PC-3 (cell line): ENCODE results near the gene SLC32A1. TPM values are rescaled to one million over a fixed set of nuclear protein-coding genes. Genes with fewer than 3 reads are reported as not detected.

Experiments
- ATAC-seq: fragments of 200-7000 bp; cut with Tn5 transposase; 2 replicates; pipeline ENCODE4 v1.9.1; 2020; ENCODE audit warnings: mild to moderate bottlenecking, moderate library complexity
- BruUV-seq: library from RNA; stranded (reverse); fragments of 400-500 nt; replicated peaks from 2 replicates; lab custom pipeline; 2021; lab: Mats Ljungman, UMichigan
- CTCF ChIA-PET: fragments of 300-600 bp; sonication (Branson Sonifier 250); formaldehyde crosslinking; loops from one replicate; lab custom pipeline; 2022; ENCODE audit warnings: antibody characterized with exemption; lab: Charles Lee
- POLR2A ChIA-PET: fragments of 300-600 bp; sonication (Branson Sonifier 250); formaldehyde crosslinking; loops from one replicate; lab custom pipeline; 2022; ENCODE audit warnings: antibody characterized with exemption; ENCODE audit not compliant: unreplicated experiment; lab: Charles Lee
- DNase-seq: peaks from one replicate; pipeline ENCODE4 v3.0.0-alpha.2; 2015
- H2AFZ ChIP-seq: fragments of 300-600 bp; sonication (generic); 2 replicates; pipeline ENCODE4 v1.6.0; 2016; ENCODE audit warnings: antibody characterized with exemption, low read length
- H3F3A ChIP-seq: fragments of 300-600 bp; sonication (generic); one replicate; pipeline ENCODE4 v1.6.0; 2017; ENCODE audit warnings: antibody characterized with exemption, low read length, control low read depth, mild to moderate bottlenecking; ENCODE audit not compliant: unreplicated experiment
- H3K27ac ChIP-seq: fragments of 300-600 bp; sonication (generic); 2 replicates; pipeline ENCODE4 v1.5.1; 2016; ENCODE audit warnings: mild to moderate bottlenecking, low read length
- H3K27me3 ChIP-seq: fragments of 300-600 bp; sonication (generic); 2 replicates; pipeline ENCODE4 v1.6.1; 2016; ENCODE audit warnings: low read length, mixed read lengths
- H3K36me3 ChIP-seq: fragments of 300-600 bp; sonication (generic); 2 replicates; pipeline ENCODE4 v1.6.1; 2016; ENCODE audit warnings: low read depth, mixed run types, low read length, mixed read lengths
- H3K4me1 ChIP-seq: fragments of 300-600 bp; sonication (generic); 2 replicates; pipeline ENCODE4 v1.5.1; 2016; ENCODE audit warnings: low read length; ENCODE audit not compliant: insufficient read depth
- H3K4me2 ChIP-seq: fragments of 300-600 bp; sonication (generic); 2 replicates; pipeline ENCODE4 v1.6.0; 2016; ENCODE audit warnings: low read length
- H3K4me3 ChIP-seq: fragments of 300-600 bp; sonication (generic); 2 replicates; pipeline ENCODE4 v1.5.1; 2016; ENCODE audit warnings: mild to moderate bottlenecking, low read length, mixed read lengths
- H3K79me2 ChIP-seq: fragments of 300-600 bp; sonication (generic); 2 replicates; pipeline ENCODE4 v1.6.1; 2017; ENCODE audit warnings: low read length, mixed read lengths
- H3K9ac ChIP-seq: fragments of 300-600 bp; sonication (generic); 2 replicates; pipeline ENCODE4 v1.6.0; 2016; ENCODE audit warnings: mild to moderate bottlenecking, low read length
- H3K9me2 ChIP-seq: fragments of 300-600 bp; sonication (generic); replicated peaks from 2 replicates; pipeline ENCODE4 v1.6.1; 2016; ENCODE audit warnings: mixed run types, low read length, mixed read lengths
- H3K9me3 ChIP-seq: fragments of 300-600 bp; sonication (generic); 2 replicates; pipeline ENCODE4 v1.6.1; 2016; ENCODE audit warnings: low read length, mixed read lengths
- H4K20me1 ChIP-seq: fragments of 300-600 bp; sonication (generic); 2 replicates; pipeline ENCODE4 v1.6.1; 2016; ENCODE audit warnings: low read length, mixed read lengths
- CTCF ChIP-seq: fragments of 300-600 bp; sonication (generic); conservative IDR thresholded peaks from 2 replicates; pipeline ENCODE4 v1.5.1; 2017; ENCODE audit warnings: antibody characterized with exemption, low read depth, mild to moderate bottlenecking, low read length
- EZH2 ChIP-seq: fragments of 300-600 bp; sonication (generic); IDR thresholded peaks from one replicate; pipeline ENCODE4 v1.6.1; 2017; ENCODE audit warnings: antibody characterized with exemption, mild to moderate bottlenecking, low read length; ENCODE audit not compliant: unreplicated experiment
- EZH2phosphoT487 ChIP-seq: fragments of 300-600 bp; sonication (generic); IDR thresholded peaks from 2 replicates; pipeline ENCODE4 v1.6.1; 2018; ENCODE audit warnings: mild to moderate bottlenecking, antibody characterized with exemption, low read length, borderline replicate concordance
- intact Hi-C: fragments of 100-400 bp; cut with micrococcal nuclease; formaldehyde crosslinking; loops from 2 replicates; pipeline ENCODE4 v1.9.0; 2023
- total RNA-seq: library from RNA; depleted of rRNA; stranded (reverse); fragments of >200 nt; gene quantifications from 2 replicates; pipeline ENCODE4 v1.2.3, GENCODE V29; 2014

SLC32A1 gene
- total RNA-seq, 1 experiment from 2014 or later, result not detected

- no peaks in the 10 kb centered on the region for H3F3A ChIP-seq
- peak; percentile 86 for ATAC-seq
- H3K9ac ChIP-seq, result peak within 1 kb of the TSS; percentile 85
- 0 out of 2 replicates have a peak, but pooled peaks cover 5% of the 10 kb centered on the region for H4K20me1 ChIP-seq
- H2AFZ ChIP-seq, result peak within 1 kb of the TSS; percentile 99
- no peaks in the 10 kb centered on the region for H3K9me2 ChIP-seq
- no TSS peak for BruUV-seq
- peak within 1 kb of the TSS; percentile 96 for H3K4me2 ChIP-seq
- peaks cover 17% of the 10 kb centered on the region; the same call in 1 of the 2 replicates for H3K4me1 ChIP-seq
- peaks cover 17% of the 10 kb centered on the region for H3K79me2 ChIP-seq
- H3K4me3 ChIP-seq, result peak within 1 kb of the TSS; percentile 94
- ChIA-PET POLR2A (interaction anchor here (0.6 kb wide), 1 partner anchor 68 kb away, joined by 8 read pairs; no protein-coding TSS in a partner anchor), CTCF (no interaction called here)
- H3K27me3 ChIP-seq, result peaks cover 11% of the 10 kb centered on the region; the same call in 1 of the 2 replicates
- intact Hi-C loops, result no loop called here
- peak; percentile 78 for DNase-seq
- no peak for TF ChIP-seq EZH2
- no peak for TF ChIP-seq EZH2phosphoT487
- no peak for TF ChIP-seq CTCF
- H3K9me3 ChIP-seq, result no peaks in the 10 kb centered on the region
- H3K36me3 ChIP-seq, result peaks cover 16% of the 10 kb centered on the region
- H3K27ac ChIP-seq, result peak within 1 kb of the TSS; percentile 42
Observed at GRCh38 chr20:38748097-38748860, 24.0 kb downstream of the SLC32A1 start, which contains the start of gene ACTR5. ACTR5 (plus strand) TSS chr20:38748460; CDS start chr20:38748479, 19 bp downstream.

DNA sequence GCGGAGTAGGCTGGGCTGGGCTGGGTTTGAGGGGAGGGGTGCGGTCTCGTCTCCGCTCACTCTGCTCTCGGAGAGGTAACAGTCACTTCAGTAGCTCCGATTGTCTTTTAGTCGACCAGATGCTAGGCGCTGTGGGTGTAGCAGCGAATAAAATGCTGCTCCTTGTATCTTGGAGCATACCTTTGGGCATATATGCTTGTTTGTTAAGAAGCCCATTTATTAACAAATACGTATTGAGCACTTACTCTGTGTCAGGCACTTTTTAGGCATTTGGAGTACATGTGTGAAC lies 24.5 kb downstream of the SLC32A1 start:
- no TSS peak for BruUV-seq
- CTCF ChIA-PET, result no interaction called here
- Histone ChIP-seq H3K27ac (no peak overlapping the region), H3K4me2 (peak overlapping the region; percentile 96), H3F3A (no peaks in the 10 kb centered on the region), H2AFZ (peak overlapping the region; percentile 99), H4K20me1 (0 out of 2 replicates have a peak, but pooled peaks cover 5% of the 10 kb centered on the region), H3K79me2 (peaks cover 17% of the 10 kb centered on the region), H3K36me3 (peaks cover 16% of the 10 kb centered on the region), H3K27me3 (peaks cover 6% of the 10 kb centered on the region; the same call in 1 of the 2 replicates), H3K9me3 (no peaks in the 10 kb centered on the region), H3K9me2 (no peaks in the 10 kb centered on the region), H3K9ac (peak overlapping the region; percentile 85), H3K4me3 (peak overlapping the region; percentile 94), H3K4me1 (peaks cover 17% of the 10 kb centered on the region; the same call in 1 of the 2 replicates)
- POLR2A ChIA-PET, result no interaction called here
- DNase-seq (peak; percentile 61), ATAC-seq (peak; percentile 67)
- intact Hi-C loops, result no loop called here
- TF ChIP-seq CTCF (no peak), EZH2 (no peak), EZH2phosphoT487 (no peak)
